ENCODE results near the gene IP6K1.

DNA sequence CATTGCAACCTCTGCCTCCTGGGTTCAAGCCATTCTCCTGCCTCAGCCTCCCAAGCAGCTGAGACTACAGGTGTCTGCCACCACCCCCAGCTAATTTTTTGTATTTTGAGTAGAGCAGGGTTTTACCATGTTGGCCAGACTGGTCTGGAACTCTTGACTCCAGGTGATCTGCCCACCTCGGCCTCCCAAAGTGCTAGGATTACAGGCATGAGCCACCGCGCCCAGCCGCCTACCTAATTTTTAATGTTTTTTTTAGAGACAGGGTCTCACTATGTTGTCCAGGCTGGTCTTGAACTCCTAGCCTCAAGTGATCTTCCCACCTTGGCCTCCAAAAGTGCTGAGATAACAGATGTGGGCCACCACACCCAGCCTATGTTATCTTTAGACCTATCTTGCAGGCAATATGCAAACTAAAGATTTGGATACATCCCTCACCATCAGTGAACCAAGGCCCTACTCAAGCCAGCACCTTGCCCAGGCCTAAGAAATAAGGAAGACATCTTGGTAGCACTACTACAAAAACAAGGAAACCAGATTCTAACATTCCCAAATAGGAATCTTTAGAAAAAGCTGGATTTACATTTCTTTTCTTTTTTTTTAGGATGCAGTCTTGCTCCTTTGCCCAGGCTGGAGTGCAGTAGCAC is 56.3 kb downstream of the IP6K1 start:
- TF ChIP-seq, protein P1, sequence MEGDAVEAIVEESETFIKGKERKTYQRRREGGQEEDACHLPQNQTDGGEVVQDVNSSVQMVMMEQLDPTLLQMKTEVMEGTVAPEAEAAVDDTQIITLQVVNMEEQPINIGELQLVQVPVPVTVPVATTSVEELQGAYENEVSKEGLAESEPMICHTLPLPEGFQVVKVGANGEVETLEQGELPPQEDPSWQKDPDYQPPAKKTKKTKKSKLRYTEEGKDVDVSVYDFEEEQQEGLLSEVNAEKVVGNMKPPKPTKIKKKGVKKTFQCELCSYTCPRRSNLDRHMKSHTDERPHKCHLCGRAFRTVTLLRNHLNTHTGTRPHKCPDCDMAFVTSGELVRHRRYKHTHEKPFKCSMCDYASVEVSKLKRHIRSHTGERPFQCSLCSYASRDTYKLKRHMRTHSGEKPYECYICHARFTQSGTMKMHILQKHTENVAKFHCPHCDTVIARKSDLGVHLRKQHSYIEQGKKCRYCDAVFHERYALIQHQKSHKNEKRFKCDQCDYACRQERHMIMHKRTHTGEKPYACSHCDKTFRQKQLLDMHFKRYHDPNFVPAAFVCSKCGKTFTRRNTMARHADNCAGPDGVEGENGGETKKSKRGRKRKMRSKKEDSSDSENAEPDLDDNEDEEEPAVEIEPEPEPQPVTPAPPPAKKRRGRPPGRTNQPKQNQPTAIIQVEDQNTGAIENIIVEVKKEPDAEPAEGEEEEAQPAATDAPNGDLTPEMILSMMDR (conservative IDR thresholded peaks at IDR 0.05; ENCODE audit: low read depth in 2 of 2): no peak
- no peak for TF ChIP-seq EZH2 (IDR thresholded peaks at IDR 0.05; ENCODE audit: low read depth, unreplicated experiment)
- TF ChIP-seq POLR2AphosphoS5 (IDR thresholded peaks at IDR 0.05; ENCODE audit: low read depth): no peak
- TF ChIP-seq, protein P2, sequence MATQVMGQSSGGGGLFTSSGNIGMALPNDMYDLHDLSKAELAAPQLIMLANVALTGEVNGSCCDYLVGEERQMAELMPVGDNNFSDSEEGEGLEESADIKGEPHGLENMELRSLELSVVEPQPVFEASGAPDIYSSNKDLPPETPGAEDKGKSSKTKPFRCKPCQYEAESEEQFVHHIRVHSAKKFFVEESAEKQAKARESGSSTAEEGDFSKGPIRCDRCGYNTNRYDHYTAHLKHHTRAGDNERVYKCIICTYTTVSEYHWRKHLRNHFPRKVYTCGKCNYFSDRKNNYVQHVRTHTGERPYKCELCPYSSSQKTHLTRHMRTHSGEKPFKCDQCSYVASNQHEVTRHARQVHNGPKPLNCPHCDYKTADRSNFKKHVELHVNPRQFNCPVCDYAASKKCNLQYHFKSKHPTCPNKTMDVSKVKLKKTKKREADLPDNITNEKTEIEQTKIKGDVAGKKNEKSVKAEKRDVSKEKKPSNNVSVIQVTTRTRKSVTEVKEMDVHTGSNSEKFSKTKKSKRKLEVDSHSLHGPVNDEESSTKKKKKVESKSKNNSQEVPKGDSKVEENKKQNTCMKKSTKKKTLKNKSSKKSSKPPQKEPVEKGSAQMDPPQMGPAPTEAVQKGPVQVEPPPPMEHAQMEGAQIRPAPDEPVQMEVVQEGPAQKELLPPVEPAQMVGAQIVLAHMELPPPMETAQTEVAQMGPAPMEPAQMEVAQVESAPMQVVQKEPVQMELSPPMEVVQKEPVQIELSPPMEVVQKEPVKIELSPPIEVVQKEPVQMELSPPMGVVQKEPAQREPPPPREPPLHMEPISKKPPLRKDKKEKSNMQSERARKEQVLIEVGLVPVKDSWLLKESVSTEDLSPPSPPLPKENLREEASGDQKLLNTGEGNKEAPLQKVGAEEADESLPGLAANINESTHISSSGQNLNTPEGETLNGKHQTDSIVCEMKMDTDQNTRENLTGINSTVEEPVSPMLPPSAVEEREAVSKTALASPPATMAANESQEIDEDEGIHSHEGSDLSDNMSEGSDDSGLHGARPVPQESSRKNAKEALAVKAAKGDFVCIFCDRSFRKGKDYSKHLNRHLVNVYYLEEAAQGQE (IDR thresholded peaks at IDR 0.05; ENCODE audit: unreplicated experiment): no peak
- no peak for TF ChIP-seq ZNF331 (CRISPR knock-in tag; IDR thresholded peaks at IDR 0.05; ENCODE audit: low read depth)
- no peak for TF ChIP-seq CREB1 (CRISPR knock-in tag; IDR thresholded peaks at IDR 0.05; ENCODE audit: low read depth)
- no peak for TF ChIP-seq EZH2phosphoT487 (IDR thresholded peaks at IDR 0.05; ENCODE audit: unreplicated experiment)
- TF ChIP-seq STAT1 (IDR thresholded peaks at IDR 0.05; ENCODE audit: unreplicated experiment): no peak
- no peak for TF ChIP-seq JUNB (IDR thresholded peaks at IDR 0.05; ENCODE audit: unreplicated experiment)
- TF ChIP-seq, protein P3, sequence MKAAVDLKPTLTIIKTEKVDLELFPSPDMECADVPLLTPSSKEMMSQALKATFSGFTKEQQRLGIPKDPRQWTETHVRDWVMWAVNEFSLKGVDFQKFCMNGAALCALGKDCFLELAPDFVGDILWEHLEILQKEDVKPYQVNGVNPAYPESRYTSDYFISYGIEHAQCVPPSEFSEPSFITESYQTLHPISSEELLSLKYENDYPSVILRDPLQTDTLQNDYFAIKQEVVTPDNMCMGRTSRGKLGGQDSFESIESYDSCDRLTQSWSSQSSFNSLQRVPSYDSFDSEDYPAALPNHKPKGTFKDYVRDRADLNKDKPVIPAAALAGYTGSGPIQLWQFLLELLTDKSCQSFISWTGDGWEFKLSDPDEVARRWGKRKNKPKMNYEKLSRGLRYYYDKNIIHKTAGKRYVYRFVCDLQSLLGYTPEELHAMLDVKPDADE (IDR thresholded peaks at IDR 0.05): no peak
- TF ChIP-seq NANOG (IDR thresholded peaks at IDR 0.05; ENCODE audit: borderline replicate concordance): no peak
- TF ChIP-seq ZNF114 (CRISPR knock-in tag; IDR thresholded peaks at IDR 0.05): no peak
- TF ChIP-seq, protein P4, sequence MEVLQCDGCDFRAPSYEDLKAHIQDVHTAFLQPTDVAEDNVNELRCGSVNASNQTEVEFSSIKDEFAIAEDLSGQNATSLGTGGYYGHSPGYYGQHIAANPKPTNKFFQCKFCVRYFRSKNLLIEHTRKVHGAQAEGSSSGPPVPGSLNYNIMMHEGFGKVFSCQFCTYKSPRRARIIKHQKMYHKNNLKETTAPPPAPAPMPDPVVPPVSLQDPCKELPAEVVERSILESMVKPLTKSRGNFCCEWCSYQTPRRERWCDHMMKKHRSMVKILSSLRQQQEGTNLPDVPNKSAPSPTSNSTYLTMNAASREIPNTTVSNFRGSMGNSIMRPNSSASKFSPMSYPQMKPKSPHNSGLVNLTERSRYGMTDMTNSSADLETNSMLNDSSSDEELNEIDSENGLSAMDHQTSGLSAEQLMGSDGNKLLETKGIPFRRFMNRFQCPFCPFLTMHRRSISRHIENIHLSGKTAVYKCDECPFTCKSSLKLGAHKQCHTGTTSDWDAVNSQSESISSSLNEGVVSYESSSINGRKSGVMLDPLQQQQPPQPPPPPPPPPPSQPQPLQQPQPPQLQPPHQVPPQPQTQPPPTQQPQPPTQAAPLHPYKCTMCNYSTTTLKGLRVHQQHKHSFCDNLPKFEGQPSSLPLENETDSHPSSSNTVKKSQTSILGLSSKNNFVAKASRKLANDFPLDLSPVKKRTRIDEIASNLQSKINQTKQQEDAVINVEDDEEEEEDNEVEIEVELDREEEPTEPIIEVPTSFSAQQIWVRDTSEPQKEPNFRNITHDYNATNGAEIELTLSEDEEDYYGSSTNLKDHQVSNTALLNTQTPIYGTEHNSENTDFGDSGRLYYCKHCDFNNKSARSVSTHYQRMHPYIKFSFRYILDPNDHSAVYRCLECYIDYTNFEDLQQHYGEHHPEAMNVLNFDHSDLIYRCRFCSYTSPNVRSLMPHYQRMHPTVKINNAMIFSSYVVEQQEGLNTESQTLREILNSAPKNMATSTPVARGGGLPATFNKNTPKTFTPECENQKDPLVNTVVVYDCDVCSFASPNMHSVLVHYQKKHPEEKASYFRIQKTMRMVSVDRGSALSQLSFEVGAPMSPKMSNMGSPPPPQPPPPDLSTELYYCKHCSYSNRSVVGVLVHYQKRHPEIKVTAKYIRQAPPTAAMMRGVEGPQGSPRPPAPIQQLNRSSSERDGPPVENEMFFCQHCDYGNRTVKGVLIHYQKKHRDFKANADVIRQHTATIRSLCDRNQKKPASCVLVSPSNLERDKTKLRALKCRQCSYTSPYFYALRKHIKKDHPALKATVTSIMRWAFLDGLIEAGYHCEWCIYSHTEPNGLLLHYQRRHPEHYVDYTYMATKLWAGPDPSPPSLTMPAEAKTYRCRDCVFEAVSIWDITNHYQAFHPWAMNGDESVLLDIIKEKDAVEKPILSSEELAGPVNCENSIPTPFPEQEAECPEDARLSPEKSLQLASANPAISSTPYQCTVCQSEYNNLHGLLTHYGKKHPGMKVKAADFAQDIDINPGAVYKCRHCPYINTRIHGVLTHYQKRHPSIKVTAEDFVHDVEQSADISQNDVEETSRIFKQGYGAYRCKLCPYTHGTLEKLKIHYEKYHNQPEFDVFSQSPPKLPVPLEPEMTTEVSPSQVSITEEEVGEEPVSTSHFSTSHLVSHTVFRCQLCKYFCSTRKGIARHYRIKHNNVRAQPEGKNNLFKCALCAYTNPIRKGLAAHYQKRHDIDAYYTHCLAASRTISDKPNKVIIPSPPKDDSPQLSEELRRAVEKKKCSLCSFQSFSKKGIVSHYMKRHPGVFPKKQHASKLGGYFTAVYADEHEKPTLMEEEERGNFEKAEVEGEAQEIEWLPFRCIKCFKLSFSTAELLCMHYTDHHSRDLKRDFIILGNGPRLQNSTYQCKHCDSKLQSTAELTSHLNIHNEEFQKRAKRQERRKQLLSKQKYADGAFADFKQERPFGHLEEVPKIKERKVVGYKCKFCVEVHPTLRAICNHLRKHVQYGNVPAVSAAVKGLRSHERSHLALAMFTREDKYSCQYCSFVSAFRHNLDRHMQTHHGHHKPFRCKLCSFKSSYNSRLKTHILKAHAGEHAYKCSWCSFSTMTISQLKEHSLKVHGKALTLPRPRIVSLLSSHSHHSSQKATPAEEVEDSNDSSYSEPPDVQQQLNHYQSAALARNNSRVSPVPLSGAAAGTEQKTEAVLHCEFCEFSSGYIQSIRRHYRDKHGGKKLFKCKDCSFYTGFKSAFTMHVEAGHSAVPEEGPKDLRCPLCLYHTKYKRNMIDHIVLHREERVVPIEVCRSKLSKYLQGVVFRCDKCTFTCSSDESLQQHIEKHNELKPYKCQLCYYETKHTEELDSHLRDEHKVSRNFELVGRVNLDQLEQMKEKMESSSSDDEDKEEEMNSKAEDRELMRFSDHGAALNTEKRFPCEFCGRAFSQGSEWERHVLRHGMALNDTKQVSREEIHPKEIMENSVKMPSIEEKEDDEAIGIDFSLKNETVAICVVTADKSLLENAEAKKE (CRISPR knock-in tag; IDR thresholded peaks at IDR 0.05): no peak

Measured in GM23338 (cell line).